ENCODE measurements around the gene GPRIN1.

GRCh38 chr5:176612855-176613254, 2.9 kb upstream of the GPRIN1 start:
- TF ChIP-seq CTCF (IDR thresholded peaks at IDR 0.05) (no peak), EP300 (IDR thresholded peaks at IDR 0.05) (no peak), POLR2A (IDR thresholded peaks at IDR 0.05) (no peak)
